Measurements from ENCODE around the gene EFCAB3. TPM values are rescaled to one million over a fixed set of nuclear protein-coding genes. Genes with fewer than 3 reads are reported as not detected.

EFCAB3 gene
- total RNA-seq, result not detected in 2 replicates

GRCh38 chr17:62380253-62380652 is at the start of gene EFCAB3:
EFCAB3 (plus strand) TSS chr17:62380553; CDS start chr17:62382980, 2,427 bp downstream.

GRCh38 chr17:62423647-62424461 is 43.5 kb downstream of the EFCAB3 start, which contains the start of gene METTL2A:
METTL2A (plus strand) TSS chr17:62423897; CDS start chr17:62423903, 6 bp downstream.

Other genes starting within 250 kb of the EFCAB3 start
- gene METTL2A, start 43.3 kb downstream of the EFCAB3 start, total RNA-seq, result 8.7 and 11.3 TPM in 2 replicates
- 21.7 and 22.7 TPM in 2 replicates for gene TLK2, start 98.3 kb downstream of the EFCAB3 start, total RNA-seq
- gene MRC2, start 247.1 kb downstream of the EFCAB3 start, total RNA-seq, result 294 and 298 TPM in 2 replicates

All from cardiac atrium fibroblast (primary cell).